IMR-90 (cell line): ENCODE measurements around the gene C2orf92.

Experiments
- POLR2A ChIP-seq: IDR thresholded peaks from 2 replicates; pipeline ENCODE4 v1.6.1; 2012; ENCODE audit warnings: mild to moderate bottlenecking, low read depth, low read length
- RAD21 ChIP-seq: IDR thresholded peaks from 2 replicates; pipeline ENCODE4 v1.6.1; 2012; ENCODE audit warnings: low read length, improper control_type of control experiment
- RCOR1 ChIP-seq: IDR thresholded peaks from 2 replicates; pipeline ENCODE4 v1.6.1; 2012; ENCODE audit warnings: mild to moderate bottlenecking, low read length, improper control_type of control experiment; ENCODE audit not compliant: insufficient replicate concordance
- TF ChIP-seq, protein P1 (sequence below): conservative IDR thresholded peaks from 2 replicates; pipeline ENCODE4 v1.5.1; 2012; ENCODE audit warnings: mild to moderate bottlenecking, low read depth, low read length, improper control_type of control experiment

DNA sequence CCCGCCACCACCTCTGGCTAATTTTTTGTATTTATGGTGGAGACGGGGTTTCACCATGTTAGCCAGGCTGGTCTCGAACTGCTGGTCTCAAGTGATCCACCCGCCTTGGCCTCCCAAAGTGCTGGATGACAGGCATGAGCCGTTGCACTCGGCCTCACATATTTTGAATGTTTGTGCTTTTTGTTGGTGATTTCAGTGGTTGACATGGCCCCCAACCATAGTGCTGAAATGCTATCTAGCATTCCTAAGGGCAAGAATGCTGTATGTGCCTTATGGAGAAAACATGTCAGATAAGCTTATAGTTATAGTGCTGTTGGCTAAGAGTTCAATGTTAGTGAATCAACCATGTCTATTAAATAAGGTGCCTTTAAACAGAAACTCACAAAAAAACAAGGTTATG is 52.7 kb downstream of the C2orf92 start:
- TF ChIP-seq POLR2A, result no peak
- TF ChIP-seq, protein P1, sequence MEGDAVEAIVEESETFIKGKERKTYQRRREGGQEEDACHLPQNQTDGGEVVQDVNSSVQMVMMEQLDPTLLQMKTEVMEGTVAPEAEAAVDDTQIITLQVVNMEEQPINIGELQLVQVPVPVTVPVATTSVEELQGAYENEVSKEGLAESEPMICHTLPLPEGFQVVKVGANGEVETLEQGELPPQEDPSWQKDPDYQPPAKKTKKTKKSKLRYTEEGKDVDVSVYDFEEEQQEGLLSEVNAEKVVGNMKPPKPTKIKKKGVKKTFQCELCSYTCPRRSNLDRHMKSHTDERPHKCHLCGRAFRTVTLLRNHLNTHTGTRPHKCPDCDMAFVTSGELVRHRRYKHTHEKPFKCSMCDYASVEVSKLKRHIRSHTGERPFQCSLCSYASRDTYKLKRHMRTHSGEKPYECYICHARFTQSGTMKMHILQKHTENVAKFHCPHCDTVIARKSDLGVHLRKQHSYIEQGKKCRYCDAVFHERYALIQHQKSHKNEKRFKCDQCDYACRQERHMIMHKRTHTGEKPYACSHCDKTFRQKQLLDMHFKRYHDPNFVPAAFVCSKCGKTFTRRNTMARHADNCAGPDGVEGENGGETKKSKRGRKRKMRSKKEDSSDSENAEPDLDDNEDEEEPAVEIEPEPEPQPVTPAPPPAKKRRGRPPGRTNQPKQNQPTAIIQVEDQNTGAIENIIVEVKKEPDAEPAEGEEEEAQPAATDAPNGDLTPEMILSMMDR, result no peak
- no peak for TF ChIP-seq RAD21
- TF ChIP-seq RCOR1, result no peak
